Esophagus muscularis mucosa (tissue), 3 donors: ENCODE data around the gene MGAT4C.

Source experiments
- CTCF ChIP-seq, 3 experiments: fragments of 200-600 bp in 2 of 3; fragments of 450-650 bp in 1 of 3; sonication (generic) in 2 of 3; IDR thresholded peaks; one replicate each; pipeline ENCODE4 v1.5.1; 2017 to 2019; ENCODE audit warnings: antibody characterized with exemption in 3 of 3, mild to moderate bottlenecking in 2 of 3, moderate library complexity in 1 of 3
- EP300 ChIP-seq: sonication (generic); formaldehyde crosslinking; IDR thresholded peaks from one replicate; pipeline ENCODE4 v1.6.1; 2017; ENCODE audit warnings: antibody characterized with exemption

DNA sequence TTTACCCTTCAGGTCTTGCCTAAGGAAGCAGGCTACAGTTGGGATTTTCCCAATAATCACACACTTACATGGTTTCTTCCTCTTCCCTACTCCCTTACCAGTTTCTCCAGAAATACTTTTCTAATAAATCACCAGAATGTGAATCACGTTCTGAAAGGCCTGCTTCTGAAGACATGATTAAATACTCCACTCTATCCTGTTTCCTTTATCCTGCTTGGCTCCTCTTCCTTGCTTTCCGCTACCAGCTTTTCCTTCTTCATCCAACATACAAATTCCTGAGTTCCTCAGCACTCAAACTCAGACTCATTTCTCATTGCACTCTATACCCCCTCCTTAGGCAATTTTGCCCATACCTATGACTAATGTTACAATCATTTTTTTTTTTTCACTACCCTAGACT, 118.3 kb downstream of the MGAT4C start:
- TF ChIP-seq CTCF (IDR thresholded peaks at IDR 0.05) (no peak), EP300 (no peak)
